ENCODE data around the gene GOSR1.
"Not testable (repeated sequence)": the region's sequence is repeated elsewhere in the genome, so short reads cannot be mapped to it uniquely, and the experiment has no call there.

The GOSR1 gene

DNA sequence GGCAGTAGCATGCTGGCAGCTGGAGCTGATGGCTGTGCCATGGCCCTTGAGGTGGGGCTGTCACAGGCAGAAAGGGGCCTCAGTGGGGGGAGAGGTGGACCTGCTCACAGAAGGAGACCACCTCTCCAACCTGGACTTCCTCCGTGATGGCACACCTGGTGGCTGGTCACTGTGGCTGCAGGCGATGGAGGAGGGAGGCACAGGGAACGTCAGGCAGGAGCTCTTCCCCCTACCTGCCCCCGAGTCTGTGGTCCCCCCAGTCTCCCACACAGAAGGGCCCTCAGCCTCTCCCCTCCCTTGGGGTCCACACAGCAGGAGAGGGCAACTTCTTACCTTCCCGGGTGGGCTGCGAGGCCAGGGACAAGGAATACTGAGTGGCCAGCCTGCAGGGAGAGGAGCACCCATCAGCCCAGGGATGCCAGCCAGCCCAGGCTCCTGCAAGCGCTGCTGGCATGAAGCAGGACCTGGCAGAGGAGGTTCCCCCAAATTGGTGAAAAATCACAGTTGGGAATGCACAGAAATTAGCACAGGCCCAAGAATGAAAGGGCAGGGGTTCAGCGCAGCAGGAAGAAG lies 96.5 kb downstream of the GOSR1 start:
- H3K27ac ChIP-seq (replicated peaks): no peak overlapping the region
- TF ChIP-seq, protein P1, sequence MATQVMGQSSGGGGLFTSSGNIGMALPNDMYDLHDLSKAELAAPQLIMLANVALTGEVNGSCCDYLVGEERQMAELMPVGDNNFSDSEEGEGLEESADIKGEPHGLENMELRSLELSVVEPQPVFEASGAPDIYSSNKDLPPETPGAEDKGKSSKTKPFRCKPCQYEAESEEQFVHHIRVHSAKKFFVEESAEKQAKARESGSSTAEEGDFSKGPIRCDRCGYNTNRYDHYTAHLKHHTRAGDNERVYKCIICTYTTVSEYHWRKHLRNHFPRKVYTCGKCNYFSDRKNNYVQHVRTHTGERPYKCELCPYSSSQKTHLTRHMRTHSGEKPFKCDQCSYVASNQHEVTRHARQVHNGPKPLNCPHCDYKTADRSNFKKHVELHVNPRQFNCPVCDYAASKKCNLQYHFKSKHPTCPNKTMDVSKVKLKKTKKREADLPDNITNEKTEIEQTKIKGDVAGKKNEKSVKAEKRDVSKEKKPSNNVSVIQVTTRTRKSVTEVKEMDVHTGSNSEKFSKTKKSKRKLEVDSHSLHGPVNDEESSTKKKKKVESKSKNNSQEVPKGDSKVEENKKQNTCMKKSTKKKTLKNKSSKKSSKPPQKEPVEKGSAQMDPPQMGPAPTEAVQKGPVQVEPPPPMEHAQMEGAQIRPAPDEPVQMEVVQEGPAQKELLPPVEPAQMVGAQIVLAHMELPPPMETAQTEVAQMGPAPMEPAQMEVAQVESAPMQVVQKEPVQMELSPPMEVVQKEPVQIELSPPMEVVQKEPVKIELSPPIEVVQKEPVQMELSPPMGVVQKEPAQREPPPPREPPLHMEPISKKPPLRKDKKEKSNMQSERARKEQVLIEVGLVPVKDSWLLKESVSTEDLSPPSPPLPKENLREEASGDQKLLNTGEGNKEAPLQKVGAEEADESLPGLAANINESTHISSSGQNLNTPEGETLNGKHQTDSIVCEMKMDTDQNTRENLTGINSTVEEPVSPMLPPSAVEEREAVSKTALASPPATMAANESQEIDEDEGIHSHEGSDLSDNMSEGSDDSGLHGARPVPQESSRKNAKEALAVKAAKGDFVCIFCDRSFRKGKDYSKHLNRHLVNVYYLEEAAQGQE (IDR thresholded peaks at IDR 0.05; ENCODE audit: insufficient replicate concordance, low read depth): no peak
- TF ChIP-seq GABPA (IDR thresholded peaks at IDR 0.05; ENCODE audit: low read depth) (no peak), POLR2AphosphoS5 (IDR thresholded peaks at IDR 0.05; ENCODE audit: low read depth) (no peak), SPI1 (IDR thresholded peaks at IDR 0.05; ENCODE audit: borderline replicate concordance, low read depth) (no peak)
- TF ChIP-seq, protein P2, sequence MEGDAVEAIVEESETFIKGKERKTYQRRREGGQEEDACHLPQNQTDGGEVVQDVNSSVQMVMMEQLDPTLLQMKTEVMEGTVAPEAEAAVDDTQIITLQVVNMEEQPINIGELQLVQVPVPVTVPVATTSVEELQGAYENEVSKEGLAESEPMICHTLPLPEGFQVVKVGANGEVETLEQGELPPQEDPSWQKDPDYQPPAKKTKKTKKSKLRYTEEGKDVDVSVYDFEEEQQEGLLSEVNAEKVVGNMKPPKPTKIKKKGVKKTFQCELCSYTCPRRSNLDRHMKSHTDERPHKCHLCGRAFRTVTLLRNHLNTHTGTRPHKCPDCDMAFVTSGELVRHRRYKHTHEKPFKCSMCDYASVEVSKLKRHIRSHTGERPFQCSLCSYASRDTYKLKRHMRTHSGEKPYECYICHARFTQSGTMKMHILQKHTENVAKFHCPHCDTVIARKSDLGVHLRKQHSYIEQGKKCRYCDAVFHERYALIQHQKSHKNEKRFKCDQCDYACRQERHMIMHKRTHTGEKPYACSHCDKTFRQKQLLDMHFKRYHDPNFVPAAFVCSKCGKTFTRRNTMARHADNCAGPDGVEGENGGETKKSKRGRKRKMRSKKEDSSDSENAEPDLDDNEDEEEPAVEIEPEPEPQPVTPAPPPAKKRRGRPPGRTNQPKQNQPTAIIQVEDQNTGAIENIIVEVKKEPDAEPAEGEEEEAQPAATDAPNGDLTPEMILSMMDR (IDR thresholded peaks at IDR 0.05; ENCODE audit: insufficient read depth, low read length): no peak

DNA sequence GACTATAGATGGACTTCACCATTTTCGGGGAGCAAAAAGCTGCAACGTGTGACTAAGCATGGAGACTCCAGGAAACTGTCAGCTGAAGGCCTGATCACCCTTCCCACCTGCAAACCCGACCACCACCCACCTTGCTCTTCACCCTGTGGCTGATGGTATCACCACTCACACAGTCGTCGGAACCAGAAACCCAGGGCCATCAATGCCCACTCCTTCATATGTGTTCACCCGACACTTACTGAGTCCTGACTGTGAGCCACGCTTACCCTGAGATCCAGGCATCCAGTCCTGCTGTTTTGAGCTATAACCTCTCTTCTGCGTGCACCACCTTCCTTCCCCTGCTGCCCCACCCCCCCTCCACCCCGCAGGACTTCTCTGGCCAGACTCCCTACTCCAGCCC lies 97.1 kb downstream of the GOSR1 start:
- not testable (repeated sequence) for H3K27ac ChIP-seq (replicated peaks); H3K4me3 ChIP-seq (replicated peaks; ENCODE audit: insufficient read depth, low read length); DNase-seq (ENCODE audit: low read depth in 1 of 2, low spot score in 1 of 2); H3K27me3 ChIP-seq (ENCODE audit: insufficient read depth, poor library complexity, severe bottlenecking)

More for the DNA sequence above, 96.5 kb downstream of the GOSR1 start:
- H3K4me3 ChIP-seq (replicated peaks; ENCODE audit: insufficient read depth, low read length): no peak overlapping the region
- no peaks in the 10 kb centered on the region for H3K27me3 ChIP-seq (ENCODE audit: insufficient read depth, poor library complexity, severe bottlenecking)
- no peak for DNase-seq (ENCODE audit: low read depth in 1 of 2, low spot score in 1 of 2)

DNA sequence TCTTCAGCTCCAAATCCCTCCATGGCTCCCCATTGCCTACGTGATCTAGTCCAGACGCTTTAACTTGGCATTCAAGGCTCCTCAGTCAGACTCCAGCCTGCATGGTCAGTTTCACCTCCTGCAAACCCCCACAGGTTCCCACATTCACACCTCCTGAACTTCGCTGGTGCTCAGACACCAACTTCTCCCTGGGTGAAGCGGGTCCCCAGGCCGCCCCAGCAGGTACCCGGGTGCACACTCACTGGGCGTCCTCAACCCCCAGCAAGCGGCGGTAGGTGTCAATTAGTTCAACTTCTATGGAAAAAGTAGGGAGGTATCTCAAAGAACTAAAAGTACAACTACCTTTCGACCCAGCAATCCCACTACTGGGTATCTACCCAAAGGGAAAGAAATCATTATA lies 97.6 kb downstream of the GOSR1 start:
- DNase-seq (ENCODE audit: low read depth in 1 of 2, low spot score in 1 of 2); H3K27ac ChIP-seq (replicated peaks); H3K4me3 ChIP-seq (replicated peaks; ENCODE audit: insufficient read depth, low read length); H3K27me3 ChIP-seq (ENCODE audit: insufficient read depth, poor library complexity, severe bottlenecking): not testable (repeated sequence)

DNA sequence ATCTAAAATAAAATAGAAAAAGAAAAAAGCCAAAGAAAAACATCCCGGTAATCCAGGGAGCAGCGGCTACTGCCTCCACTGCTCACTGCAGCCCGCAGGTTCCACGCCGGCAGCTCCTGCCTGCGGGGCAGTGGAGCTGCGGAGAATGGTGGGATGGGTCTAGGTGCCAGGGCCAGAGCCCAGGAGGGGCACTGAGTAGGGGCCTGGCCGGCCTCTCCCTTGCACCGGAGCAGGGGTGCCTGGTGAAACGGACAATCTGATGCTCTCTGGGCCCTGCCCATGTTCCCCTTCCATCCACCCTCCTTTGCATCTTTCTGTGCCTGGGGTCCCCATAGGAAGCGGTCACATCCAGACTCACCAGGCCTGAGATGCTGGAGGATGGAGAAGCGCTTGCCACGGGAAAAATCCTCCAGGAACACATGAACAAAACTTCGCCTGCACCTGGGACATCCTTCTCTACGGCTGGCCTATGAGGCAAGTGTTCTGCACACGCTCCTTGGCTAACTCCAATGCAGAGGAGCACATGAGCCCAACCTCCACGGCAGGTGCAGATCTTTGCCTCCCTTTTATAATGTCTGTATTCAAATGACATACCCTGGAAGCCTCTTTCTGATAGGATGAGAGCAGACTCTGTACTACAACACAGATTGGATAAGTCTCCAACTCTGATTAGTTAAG lies 98.6 kb downstream of the GOSR1 start:
- not testable (repeated sequence) for DNase-seq (ENCODE audit: low read depth in 1 of 2, low spot score in 1 of 2)

DNA sequence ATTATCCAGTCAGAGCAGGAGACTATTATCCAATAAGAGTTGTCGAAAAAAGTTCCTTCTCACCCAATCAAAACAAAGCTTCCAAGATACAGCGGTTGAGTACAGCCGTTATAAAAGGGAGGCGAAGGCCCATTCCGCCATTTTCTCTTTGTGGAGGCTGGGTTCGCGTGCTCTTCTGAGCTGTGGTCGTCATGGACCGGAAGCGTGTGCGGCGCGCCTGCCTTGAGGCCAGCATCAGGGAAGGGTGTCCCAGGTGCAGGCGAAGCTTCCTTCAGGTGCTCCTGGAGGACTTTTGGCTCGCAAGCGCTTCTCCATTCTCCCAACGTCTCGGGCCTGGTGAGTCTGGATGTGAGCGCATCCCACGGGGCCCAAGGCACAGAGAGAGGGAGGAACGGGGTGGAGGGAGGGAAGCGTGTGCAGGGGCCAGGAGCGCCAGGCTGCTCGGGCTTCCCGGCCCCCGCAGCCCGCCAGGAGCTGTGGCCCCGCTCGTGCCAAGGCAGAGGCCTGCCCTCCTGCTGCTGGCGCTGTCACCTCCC lies 99.2 kb downstream of the GOSR1 start:
- DNase-seq (ENCODE audit: low read depth in 1 of 2, low spot score in 1 of 2): no peak
- H3K27me3 ChIP-seq (ENCODE audit: insufficient read depth, poor library complexity, severe bottlenecking): no peaks in the 10 kb centered on the region
- H3K27ac ChIP-seq (replicated peaks): no peak overlapping the region
- TF ChIP-seq, protein P2 (IDR thresholded peaks at IDR 0.05; ENCODE audit: insufficient read depth, low read length): no peak
- TF ChIP-seq SPI1 (IDR thresholded peaks at IDR 0.05; ENCODE audit: borderline replicate concordance, low read depth): no peak
- no peak for TF ChIP-seq GABPA (IDR thresholded peaks at IDR 0.05; ENCODE audit: low read depth)
- TF ChIP-seq, protein P1 (IDR thresholded peaks at IDR 0.05; ENCODE audit: insufficient replicate concordance, low read depth): no peak
- no peak for TF ChIP-seq POLR2AphosphoS5 (IDR thresholded peaks at IDR 0.05; ENCODE audit: low read depth)
- no peak overlapping the region for H3K4me3 ChIP-seq (replicated peaks; ENCODE audit: insufficient read depth, low read length)

More for the DNA sequence above, 98.6 kb downstream of the GOSR1 start:
- not testable (repeated sequence) for H3K4me3 ChIP-seq (replicated peaks; ENCODE audit: insufficient read depth, low read length); H3K27ac ChIP-seq (replicated peaks); H3K27me3 ChIP-seq (ENCODE audit: insufficient read depth, poor library complexity, severe bottlenecking)
